HG03175 (cell line): Measurements from ENCODE around the gene ARMC5.
"Not testable (repeated sequence)": the region's sequence is repeated elsewhere in the genome, so short reads cannot be mapped to it uniquely, and the experiment has no call there.

Experiments used
- ATAC-seq: cut with Tn5 transposase; IDR thresholded peaks from one replicate; pipeline ENCODE4 v1.9.1; 2021; ENCODE audit warnings: mild to moderate bottlenecking, moderate library complexity; ENCODE audit not compliant: unreplicated experiment

Gene ARMC5

DNA sequence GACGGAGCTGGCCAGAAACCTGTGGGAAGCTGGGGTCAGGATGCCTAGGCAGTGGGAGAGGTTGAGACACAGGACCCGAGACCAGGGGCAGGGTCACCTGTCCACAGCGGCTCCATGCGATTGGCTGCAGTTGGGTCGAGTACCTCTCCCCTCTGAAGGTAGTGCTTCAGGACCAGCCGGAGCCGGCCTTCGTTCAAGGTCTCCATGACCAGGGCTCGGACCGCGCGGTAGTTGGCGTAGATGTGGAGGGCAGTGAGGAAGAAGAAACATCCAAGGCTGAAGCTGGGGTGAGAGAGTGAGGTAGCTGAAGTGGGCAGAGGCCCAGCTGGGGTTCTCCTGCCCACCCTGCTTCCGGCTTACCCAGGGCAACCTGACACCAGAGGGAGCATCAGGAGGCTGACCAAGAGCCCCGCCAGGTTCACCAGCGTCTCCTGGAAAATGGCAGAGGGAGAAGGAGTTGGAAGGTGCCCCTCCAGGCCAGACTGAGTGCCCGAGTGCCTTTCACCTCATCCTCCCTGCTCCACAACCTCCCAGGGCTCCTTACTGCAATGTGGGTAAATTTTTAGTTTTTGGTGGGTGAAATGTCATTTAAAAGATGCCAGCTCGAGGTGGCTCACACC lies 34.3 kb downstream of the ARMC5 start:
- ATAC-seq = no peak

DNA sequence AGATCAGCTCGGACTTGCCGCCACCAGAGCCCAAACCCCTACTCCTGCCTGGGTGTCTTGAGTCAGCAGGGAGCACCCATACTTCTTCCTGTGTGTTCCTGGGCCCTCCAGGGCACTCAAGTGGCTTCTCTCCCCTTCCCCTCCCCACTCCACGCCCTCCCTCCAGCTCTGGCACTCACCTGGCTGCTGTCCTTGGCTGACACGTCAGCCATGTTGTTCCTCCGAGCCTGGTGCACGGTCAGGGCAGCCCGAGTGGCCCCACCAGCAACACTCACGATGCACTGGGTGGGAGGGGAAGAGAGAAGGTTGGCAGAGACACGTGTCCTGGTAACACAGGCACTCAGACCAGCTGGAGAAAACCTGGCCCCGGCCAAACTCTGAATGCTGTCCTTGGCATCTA lies 37.4 kb downstream of the ARMC5 start:
- no peak for ATAC-seq

GRCh38 chr16:31498493-31498892 lies 39.2 kb downstream of the ARMC5 start:
- ATAC-seq = no peak

- no peak for ATAC-seq
Measured at GRCh38 chr16:31499928-31500327, 40.6 kb downstream of the ARMC5 start.

- no peak for ATAC-seq
Measured at GRCh38 chr16:31501226-31501965, 42.1 kb downstream of the ARMC5 start.

- no peak for ATAC-seq
Measured at GRCh38 chr16:31501966-31502348, 42.7 kb downstream of the ARMC5 start.

DNA sequence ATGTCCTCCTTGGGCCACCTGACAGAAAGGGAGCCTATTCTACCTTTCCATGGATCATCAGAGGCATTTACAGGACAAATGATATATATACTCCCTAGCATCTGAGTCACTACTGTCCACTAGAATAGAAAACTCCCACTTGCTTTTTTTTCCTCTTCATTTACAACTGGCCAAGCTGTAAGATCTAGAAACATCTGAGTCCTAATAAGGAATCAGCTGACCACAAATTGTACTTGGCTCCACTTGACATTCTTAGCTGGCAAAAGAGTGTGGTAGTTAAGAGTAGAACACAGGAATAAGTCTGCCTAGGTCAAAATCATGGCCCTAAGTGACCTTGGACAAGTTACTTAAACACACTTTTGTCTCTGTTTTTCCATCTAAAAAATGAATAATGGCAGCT lies 43.7 kb downstream of the ARMC5 start:
- ATAC-seq = no peak

GRCh38 chr16:31503555-31503954 lies 44.3 kb downstream of the ARMC5 start:
- not testable (repeated sequence) for ATAC-seq

DNA sequence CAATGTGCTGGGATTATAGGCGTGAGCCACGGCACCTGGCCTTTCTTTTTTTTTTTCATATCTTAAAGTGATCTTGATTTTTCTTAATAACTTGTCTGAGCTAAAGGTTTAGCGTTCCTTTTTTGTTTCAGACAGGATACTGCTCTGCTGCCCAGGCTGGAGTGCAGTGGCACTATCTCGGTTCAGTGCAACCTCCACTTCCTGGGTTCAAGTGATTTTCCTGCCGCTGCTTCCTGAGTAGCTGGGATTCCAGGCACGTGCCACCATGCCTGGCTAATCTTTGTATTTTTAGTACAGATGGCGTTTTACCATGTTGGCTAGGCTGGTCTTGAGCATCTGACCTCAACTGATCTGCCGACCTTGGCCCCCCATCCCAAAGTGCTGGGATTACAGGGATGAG lies 44.9 kb downstream of the ARMC5 start:
- no peak for ATAC-seq

GRCh38 chr16:31505483-31505882 lies 46.2 kb downstream of the ARMC5 start:
- ATAC-seq = peak; percentile 45

- ATAC-seq = peak; percentile 2
Measured at GRCh38 chr16:31507617-31507928, 48.3 kb downstream of the ARMC5 start.

- peak; percentile 88 for ATAC-seq
Measured at GRCh38 chr16:31507929-31508705, 48.8 kb downstream of the ARMC5 start, which contains the start of gene RUSF1. Gene RUSF1, minus strand, starts transcription at chr16:31508391. Its CDS starts 18 bp downstream, at chr16:31508373.

DNA sequence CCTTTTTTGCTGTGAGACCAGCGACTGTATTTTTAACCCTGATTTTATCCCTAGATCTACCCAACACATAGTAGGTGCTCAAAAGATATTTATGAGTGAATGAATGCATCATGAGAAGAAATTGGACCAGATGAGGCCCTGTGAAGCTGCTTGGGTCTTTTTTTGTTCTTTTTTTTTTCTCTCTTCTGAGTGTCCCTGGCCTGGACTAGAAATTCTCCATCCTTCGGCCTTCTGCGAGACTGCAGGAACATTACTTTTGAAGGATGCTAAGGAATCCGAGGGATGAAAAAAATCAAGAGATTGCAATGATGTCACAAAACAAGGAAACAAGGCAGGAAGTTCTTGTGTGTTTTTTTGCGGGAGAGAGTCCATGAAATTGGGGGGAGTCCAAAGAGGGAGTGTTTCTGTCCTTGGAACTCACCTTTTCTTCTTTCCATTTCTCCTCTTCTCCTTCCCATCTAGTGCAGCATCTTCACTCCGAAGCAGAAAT lies 49.5 kb downstream of the ARMC5 start:
- ATAC-seq = peak; percentile 4

GRCh38 chr16:31513126-31513525 lies 53.8 kb downstream of the ARMC5 start:
- no peak for ATAC-seq

DNA sequence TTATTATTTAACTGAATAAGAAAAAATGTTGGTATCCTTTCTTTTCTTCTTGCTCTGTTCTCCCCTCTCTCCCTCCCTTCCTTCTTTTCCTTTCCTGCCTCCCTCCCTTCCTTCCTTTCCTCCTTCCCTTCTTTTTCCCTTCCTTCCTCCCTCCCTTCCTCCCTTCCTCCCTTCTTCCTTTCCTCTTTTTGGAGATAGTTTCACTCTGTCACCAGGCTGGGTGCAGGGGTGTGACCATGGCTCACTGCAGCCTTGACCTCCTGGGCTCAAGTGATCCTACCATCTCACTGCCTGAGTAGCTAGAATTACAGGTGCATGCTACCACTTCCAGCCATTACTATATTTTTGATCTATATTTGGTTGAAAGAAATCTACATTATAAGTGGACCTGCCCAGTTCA lies 54.6 kb downstream of the ARMC5 start:
- ATAC-seq = no peak
